ENCODE results near the gene CDK4. TPM values are rescaled to one million over a fixed set of nuclear protein-coding genes. Genes with fewer than 3 reads are reported as not detected.

Gene CDK4
- total and polyA plus RNA-seq, 2 of the 13 experiments (the other 11 are each of a cell fraction or from before 2014, with no cell fraction given) = 191 to 209 TPM

DNA sequence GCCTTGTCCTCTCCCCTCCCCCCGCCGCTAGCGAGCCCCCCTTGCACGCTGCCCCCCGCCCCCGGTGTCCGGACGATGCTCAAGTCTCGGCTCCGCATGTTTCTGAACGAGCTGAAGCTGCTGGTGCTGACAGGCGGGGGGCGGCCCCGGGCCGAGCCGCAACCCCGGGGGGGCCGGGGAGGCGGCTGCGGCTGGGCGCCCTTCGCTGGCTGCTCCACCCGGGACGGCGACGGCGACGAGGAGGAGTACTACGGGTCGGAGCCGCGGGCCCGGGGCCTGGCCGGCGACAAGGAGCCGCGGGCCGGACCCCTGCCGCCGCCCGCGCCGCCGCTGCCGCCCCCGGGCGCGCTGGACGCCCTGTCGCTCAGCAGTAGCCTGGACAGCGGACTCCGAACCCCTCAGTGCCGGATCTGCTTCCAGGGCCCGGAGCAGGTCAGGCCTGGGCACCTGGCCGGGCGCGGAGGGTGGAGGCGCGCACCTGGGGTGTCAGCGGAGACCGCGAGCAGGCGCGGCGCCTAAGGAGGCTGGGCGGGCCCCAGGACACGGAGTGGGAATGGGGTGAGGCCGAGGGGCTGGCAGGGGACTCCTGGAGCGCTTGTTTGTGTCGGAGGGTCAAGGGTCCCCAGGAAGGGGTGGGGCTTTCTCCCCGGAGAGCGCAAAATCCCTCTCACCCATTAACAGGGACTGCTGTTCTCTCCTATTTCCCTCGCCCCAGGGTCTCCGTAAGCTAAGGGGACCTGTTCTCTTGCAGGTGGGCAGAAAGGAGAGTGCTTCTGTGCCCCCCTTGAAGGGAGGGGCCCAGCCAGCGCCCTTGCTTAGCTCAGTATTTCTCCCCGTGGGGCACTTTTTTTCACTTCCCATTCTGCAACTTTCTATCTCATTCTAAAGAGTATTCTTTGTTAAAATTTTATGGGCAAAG is 3.6 kb upstream of the CDK4 start (continued):
- TF ChIP-seq MLLT10 (CRISPR knock-in tag; IDR thresholded peaks at IDR 0.05) (no peak), FOXK1 (CRISPR knock-in tag; IDR thresholded peaks at IDR 0.05; ENCODE audit: borderline replicate concordance, low read depth) (no peak), ZNF775 (CRISPR knock-in tag; IDR thresholded peaks at IDR 0.05; ENCODE audit: borderline replicate concordance) (no peak), NCOA2 (CRISPR knock-in tag; IDR thresholded peaks at IDR 0.05) (peak; percentile 24; the same call in 1 of the 2 replicates), ZNF225 (CRISPR knock-in tag; IDR thresholded peaks at IDR 0.05) (no peak), KLF16 (CRISPR knock-in tag; IDR thresholded peaks at IDR 0.05) (0 out of 4 replicates have a peak, but pooled peaks of 1 of the 2 experiments have one; percentile 25), CAMTA2 (CRISPR knock-in tag; IDR thresholded peaks at IDR 0.05; ENCODE audit: borderline replicate concordance) (no peak), ZSCAN20 (CRISPR knock-in tag; IDR thresholded peaks at IDR 0.05; ENCODE audit: borderline replicate concordance) (0 out of 2 replicates have a peak, but pooled peaks have one; percentile 44), TBX2 (CRISPR knock-in tag; IDR thresholded peaks at IDR 0.05; ENCODE audit: borderline replicate concordance) (peak; percentile 78), SP4 (CRISPR knock-in tag; IDR thresholded peaks at IDR 0.05) (peak; percentile 38; the same call in 1 of the 2 replicates), ARNT (IDR thresholded peaks at IDR 0.05) (no peak), KDM5B (CRISPR knock-in tag; IDR thresholded peaks at IDR 0.05; ENCODE audit: borderline replicate concordance) (peak; percentile 65; the same call in 1 of the 2 replicates), GTF2F1 (IDR thresholded peaks at IDR 0.05; ENCODE audit: low read length) (no peak), RARA (CRISPR knock-in tag; IDR thresholded peaks at IDR 0.05) (0 out of 2 replicates have a peak, but pooled peaks have one; percentile 25), ZFAT (CRISPR knock-in tag; conservative IDR thresholded peaks at IDR 0.05) (no peak), CEBPB (IDR thresholded peaks at IDR 0.05; ENCODE audit: borderline replicate concordance, low read depth, low read length) (no peak), TCF7 (IDR thresholded peaks at IDR 0.05; ENCODE audit: low read depth) (no peak), CENPT (CRISPR knock-in tag; IDR thresholded peaks at IDR 0.05; ENCODE audit: low read depth) (no peak), NRL (CRISPR knock-in tag; IDR thresholded peaks at IDR 0.05; ENCODE audit: borderline replicate concordance) (peak; percentile 61), ZNF552 (CRISPR knock-in tag; IDR thresholded peaks at IDR 0.05; ENCODE audit: borderline replicate concordance) (no peak), ZNF234 (CRISPR knock-in tag; conservative IDR thresholded peaks at IDR 0.05) (no peak)
- TF ChIP-seq, protein P1, sequence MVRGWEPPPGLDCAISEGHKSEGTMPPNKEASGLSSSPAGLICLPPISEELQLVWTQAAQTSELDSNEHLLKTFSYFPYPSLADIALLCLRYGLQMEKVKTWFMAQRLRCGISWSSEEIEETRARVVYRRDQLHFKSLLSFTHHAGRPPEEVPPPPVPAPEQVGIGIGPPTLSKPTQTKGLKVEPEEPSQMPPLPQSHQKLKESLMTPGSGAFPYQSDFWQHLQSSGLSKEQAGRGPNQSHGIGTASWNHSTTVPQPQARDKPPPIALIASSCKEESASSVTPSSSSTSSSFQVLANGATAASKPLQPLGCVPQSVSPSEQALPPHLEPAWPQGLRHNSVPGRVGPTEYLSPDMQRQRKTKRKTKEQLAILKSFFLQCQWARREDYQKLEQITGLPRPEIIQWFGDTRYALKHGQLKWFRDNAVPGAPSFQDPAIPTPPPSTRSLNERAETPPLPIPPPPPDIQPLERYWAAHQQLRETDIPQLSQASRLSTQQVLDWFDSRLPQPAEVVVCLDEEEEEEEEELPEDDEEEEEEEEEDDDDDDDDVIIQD (CRISPR knock-in tag; IDR thresholded peaks at IDR 0.05; ENCODE audit: low read depth) = no peak
- TF ChIP-seq, protein P2, sequence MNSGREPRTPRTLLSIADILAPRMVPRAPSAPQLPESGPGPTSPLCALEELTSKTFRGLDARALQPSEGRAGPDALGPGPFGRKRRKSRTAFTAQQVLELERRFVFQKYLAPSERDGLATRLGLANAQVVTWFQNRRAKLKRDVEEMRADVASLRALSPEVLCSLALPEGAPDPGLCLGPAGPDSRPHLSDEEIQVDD (CRISPR knock-in tag; IDR thresholded peaks at IDR 0.05; ENCODE audit: borderline replicate concordance) = no peak
- TF ChIP-seq, protein P3, sequence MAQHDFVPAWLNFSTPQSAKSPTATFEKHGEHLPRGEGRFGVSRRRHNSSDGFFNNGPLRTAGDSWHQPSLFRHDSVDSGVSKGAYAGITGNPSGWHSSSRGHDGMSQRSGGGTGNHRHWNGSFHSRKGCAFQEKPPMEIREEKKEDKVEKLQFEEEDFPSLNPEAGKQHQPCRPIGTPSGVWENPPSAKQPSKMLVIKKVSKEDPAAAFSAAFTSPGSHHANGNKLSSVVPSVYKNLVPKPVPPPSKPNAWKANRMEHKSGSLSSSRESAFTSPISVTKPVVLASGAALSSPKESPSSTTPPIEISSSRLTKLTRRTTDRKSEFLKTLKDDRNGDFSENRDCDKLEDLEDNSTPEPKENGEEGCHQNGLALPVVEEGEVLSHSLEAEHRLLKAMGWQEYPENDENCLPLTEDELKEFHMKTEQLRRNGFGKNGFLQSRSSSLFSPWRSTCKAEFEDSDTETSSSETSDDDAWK (CRISPR knock-in tag; IDR thresholded peaks at IDR 0.05) = no peak
- TF ChIP-seq, protein P4, sequence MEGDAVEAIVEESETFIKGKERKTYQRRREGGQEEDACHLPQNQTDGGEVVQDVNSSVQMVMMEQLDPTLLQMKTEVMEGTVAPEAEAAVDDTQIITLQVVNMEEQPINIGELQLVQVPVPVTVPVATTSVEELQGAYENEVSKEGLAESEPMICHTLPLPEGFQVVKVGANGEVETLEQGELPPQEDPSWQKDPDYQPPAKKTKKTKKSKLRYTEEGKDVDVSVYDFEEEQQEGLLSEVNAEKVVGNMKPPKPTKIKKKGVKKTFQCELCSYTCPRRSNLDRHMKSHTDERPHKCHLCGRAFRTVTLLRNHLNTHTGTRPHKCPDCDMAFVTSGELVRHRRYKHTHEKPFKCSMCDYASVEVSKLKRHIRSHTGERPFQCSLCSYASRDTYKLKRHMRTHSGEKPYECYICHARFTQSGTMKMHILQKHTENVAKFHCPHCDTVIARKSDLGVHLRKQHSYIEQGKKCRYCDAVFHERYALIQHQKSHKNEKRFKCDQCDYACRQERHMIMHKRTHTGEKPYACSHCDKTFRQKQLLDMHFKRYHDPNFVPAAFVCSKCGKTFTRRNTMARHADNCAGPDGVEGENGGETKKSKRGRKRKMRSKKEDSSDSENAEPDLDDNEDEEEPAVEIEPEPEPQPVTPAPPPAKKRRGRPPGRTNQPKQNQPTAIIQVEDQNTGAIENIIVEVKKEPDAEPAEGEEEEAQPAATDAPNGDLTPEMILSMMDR (CRISPR knock-in tag; IDR thresholded peaks at IDR 0.05) = no peak; the same call in 1 of the 2 replicates
